ENCODE results near the gene SLC24A4. TPM values are rescaled to one million over a fixed set of nuclear protein-coding genes. Genes with fewer than 3 reads are reported as not detected.

Gene SLC24A4
- total RNA-seq, 1 donor from 2014 or later, result 0.26 TPM

- H3K27ac Mint-ChIP-seq (ENCODE audit: unreplicated experiment), result peak overlapping the region; percentile 43
- H3K36me3 Mint-ChIP-seq (ENCODE audit: low read depth), result no peaks in the 10 kb centered on the region
- H3K9me3 Mint-ChIP-seq, result peaks cover 2% of the 10 kb centered on the region
- peaks cover 5% of the 10 kb centered on the region for H3K27me3 Mint-ChIP-seq (ENCODE audit: low read depth)
- no peaks in the 10 kb centered on the region for H3K4me1 Mint-ChIP-seq
- H3K4me3 Mint-ChIP-seq, result no peak overlapping the region
- TF ChIP-seq CTCF (conservative IDR thresholded peaks at IDR 0.05), result no peak
- no peak for DNase-seq (ENCODE audit: low read depth, low spot score)
These were observed 91.9 kb downstream of the SLC24A4 start for GRCh38 chr14:92414690-92415445.

GRCh38 chr14:92415969-92416368 lies 93.0 kb downstream of the SLC24A4 start:
- no peak overlapping the region for H3K4me3 Mint-ChIP-seq
- H3K36me3 Mint-ChIP-seq (ENCODE audit: low read depth), result no peaks in the 10 kb centered on the region
- TF ChIP-seq CTCF (conservative IDR thresholded peaks at IDR 0.05), result no peak
- no peak for DNase-seq (ENCODE audit: low read depth, low spot score)
- H3K4me1 Mint-ChIP-seq, result no peaks in the 10 kb centered on the region
- H3K9me3 Mint-ChIP-seq, result peaks cover 2% of the 10 kb centered on the region
- peaks cover 5% of the 10 kb centered on the region for H3K27me3 Mint-ChIP-seq (ENCODE audit: low read depth)
- no peak overlapping the region for H3K27ac Mint-ChIP-seq (ENCODE audit: unreplicated experiment)

GRCh38 chr14:92416544-92416943 lies 93.6 kb downstream of the SLC24A4 start:
- no peak for DNase-seq (ENCODE audit: low read depth, low spot score)
- TF ChIP-seq CTCF (conservative IDR thresholded peaks at IDR 0.05), result no peak
- H3K4me3 Mint-ChIP-seq, result no peak overlapping the region
- no peak overlapping the region for H3K27ac Mint-ChIP-seq (ENCODE audit: unreplicated experiment)
- H3K4me1 Mint-ChIP-seq, result no peaks in the 10 kb centered on the region
- H3K36me3 Mint-ChIP-seq (ENCODE audit: low read depth), result no peaks in the 10 kb centered on the region
- H3K27me3 Mint-ChIP-seq (ENCODE audit: low read depth), result peaks cover 5% of the 10 kb centered on the region
- peaks cover 2% of the 10 kb centered on the region for H3K9me3 Mint-ChIP-seq

GRCh38 chr14:92417759-92418158 lies 94.8 kb downstream of the SLC24A4 start:
- TF ChIP-seq CTCF (conservative IDR thresholded peaks at IDR 0.05), result no peak
- Mint-ChIP-seq H3K36me3 (ENCODE audit: low read depth) (no peaks in the 10 kb centered on the region), H3K4me3 (no peak overlapping the region), H3K4me1 (no peaks in the 10 kb centered on the region), H3K9me3 (peaks cover 2% of the 10 kb centered on the region), H3K27me3 (ENCODE audit: low read depth) (peaks cover 5% of the 10 kb centered on the region), H3K27ac (ENCODE audit: unreplicated experiment) (no peak overlapping the region)
- no peak for DNase-seq (ENCODE audit: low read depth, low spot score)

- TF ChIP-seq CTCF (conservative IDR thresholded peaks at IDR 0.05), result no peak
- no peaks in the 10 kb centered on the region for H3K36me3 Mint-ChIP-seq (ENCODE audit: low read depth)
- peaks cover 2% of the 10 kb centered on the region for H3K9me3 Mint-ChIP-seq
- H3K27me3 Mint-ChIP-seq (ENCODE audit: low read depth), result no peaks in the 10 kb centered on the region
- H3K27ac Mint-ChIP-seq (ENCODE audit: unreplicated experiment), result no peak overlapping the region
- no peak for DNase-seq (ENCODE audit: low read depth, low spot score)
- no peak overlapping the region for H3K4me3 Mint-ChIP-seq
- H3K4me1 Mint-ChIP-seq, result no peaks in the 10 kb centered on the region
These were observed 98.8 kb downstream of the SLC24A4 start for GRCh38 chr14:92421751-92422150.
